ENCODE measurements around the gene INTS11. TPM values are rescaled to one million over a fixed set of nuclear protein-coding genes. Genes with fewer than 3 reads are reported as not detected.

The INTS11 gene
- polyA plus RNA-seq, 2 of the 4 experiments (the other 2 are of a cell fraction), result 41.9 to 62.9 TPM

Small RNAs within 50 kb of the gene (small RNA-seq; reads per million reads assigned to genes)
- 0 to 0.26 (median 0) reads per million in 6 experiments for gene MIR6726

Other genes starting within 250 kb of the INTS11 start
- gene C1orf159, start 208.6 kb downstream of the INTS11 start, polyA plus RNA-seq (2011; rRNA removed), result 3.2 and 4.0 TPM in 2 replicates
- gene C1orf159, start 208.6 kb downstream of the INTS11 start, polyA plus RNA-seq (2017; fragmentation: RNase III; extraction: RNeasy Plus Mini Kit Qiagen cat#74134 plus additional on column Dnase treatment), result 8.8 to 10.4 TPM (median 10.2 TPM) in 3 replicates
- not detected in 2 replicates for gene TTLL10, start 150.8 kb downstream of the INTS11 start, polyA plus RNA-seq (2011; rRNA removed)
- gene TTLL10, start 150.8 kb downstream of the INTS11 start, polyA plus RNA-seq (2017; fragmentation: RNase III; extraction: RNeasy Plus Mini Kit Qiagen cat#74134 plus additional on column Dnase treatment), result not detected in 3 replicates
- not detected in 2 replicates for gene TNFRSF18, start 118.1 kb downstream of the INTS11 start, polyA plus RNA-seq (2011; rRNA removed)
- not detected in 3 replicates for gene TNFRSF18, start 118.1 kb downstream of the INTS11 start, polyA plus RNA-seq (2017; fragmentation: RNase III; extraction: RNeasy Plus Mini Kit Qiagen cat#74134 plus additional on column Dnase treatment)
- not detected in 2 replicates for gene TNFRSF4, start 110.5 kb downstream of the INTS11 start, polyA plus RNA-seq (2011; rRNA removed)
- not detected in 3 replicates for gene TNFRSF4, start 110.5 kb downstream of the INTS11 start, polyA plus RNA-seq (2017; fragmentation: RNase III; extraction: RNeasy Plus Mini Kit Qiagen cat#74134 plus additional on column Dnase treatment)
- gene SDF4, start 92.7 kb downstream of the INTS11 start, polyA plus RNA-seq (2011; rRNA removed), result 38.7 and 58.3 TPM in 2 replicates
- gene SDF4, start 92.7 kb downstream of the INTS11 start, polyA plus RNA-seq (2017; fragmentation: RNase III; extraction: RNeasy Plus Mini Kit Qiagen cat#74134 plus additional on column Dnase treatment), result 94.8 to 103 TPM (median 97.4 TPM) in 3 replicates
- gene B3GALT6, start 92.4 kb downstream of the INTS11 start, polyA plus RNA-seq (2011; rRNA removed), result 9.2 and 12.5 TPM in 2 replicates
- gene B3GALT6, start 92.4 kb downstream of the INTS11 start, polyA plus RNA-seq (2017; fragmentation: RNase III; extraction: RNeasy Plus Mini Kit Qiagen cat#74134 plus additional on column Dnase treatment), result 11.5 to 12.9 TPM (median 12.1 TPM) in 3 replicates
- 0.46 and 0.47 TPM in 2 replicates for gene C1QTNF12, start 77.9 kb downstream of the INTS11 start, polyA plus RNA-seq (2011; rRNA removed)
- gene C1QTNF12, start 77.9 kb downstream of the INTS11 start, polyA plus RNA-seq (2017; fragmentation: RNase III; extraction: RNeasy Plus Mini Kit Qiagen cat#74134 plus additional on column Dnase treatment), result 0.76 to 0.98 TPM (median 0.83 TPM) in 3 replicates
- gene UBE2J2, start 50.8 kb downstream of the INTS11 start, polyA plus RNA-seq (2011; rRNA removed), result 18.0 and 21.2 TPM in 2 replicates
- gene UBE2J2, start 50.8 kb downstream of the INTS11 start, polyA plus RNA-seq (2017; fragmentation: RNase III; extraction: RNeasy Plus Mini Kit Qiagen cat#74134 plus additional on column Dnase treatment), result 35.2 to 38.0 TPM (median 36.2 TPM) in 3 replicates
- 0.52 and 0.80 TPM in 2 replicates for gene SCNN1D, start 44.2 kb downstream of the INTS11 start, polyA plus RNA-seq (2011; rRNA removed)
- 1.7 to 3.5 TPM (median 1.8 TPM) in 3 replicates for gene SCNN1D, start 44.2 kb downstream of the INTS11 start, polyA plus RNA-seq (2017; fragmentation: RNase III; extraction: RNeasy Plus Mini Kit Qiagen cat#74134 plus additional on column Dnase treatment)
- gene ACAP3, start 16.7 kb downstream of the INTS11 start, polyA plus RNA-seq (2011; rRNA removed), result 6.6 and 7.5 TPM in 2 replicates
- gene ACAP3, start 16.7 kb downstream of the INTS11 start, polyA plus RNA-seq (2017; fragmentation: RNase III; extraction: RNeasy Plus Mini Kit Qiagen cat#74134 plus additional on column Dnase treatment), result 19.7 to 24.2 TPM (median 24.2 TPM) in 3 replicates
- 6.2 and 7.4 TPM in 2 replicates for gene PUSL1, start 16.1 kb downstream of the INTS11 start, polyA plus RNA-seq (2011; rRNA removed)
- gene PUSL1, start 16.1 kb downstream of the INTS11 start, polyA plus RNA-seq (2017; fragmentation: RNase III; extraction: RNeasy Plus Mini Kit Qiagen cat#74134 plus additional on column Dnase treatment), result 14.1 to 15.0 TPM (median 14.6 TPM) in 3 replicates
- 3.9 and 4.3 TPM in 2 replicates for gene CPTP, start 142 bp upstream of the INTS11 start, polyA plus RNA-seq (2011; rRNA removed)
- gene CPTP, start 142 bp upstream of the INTS11 start, polyA plus RNA-seq (2017; fragmentation: RNase III; extraction: RNeasy Plus Mini Kit Qiagen cat#74134 plus additional on column Dnase treatment), result 10.2 to 11.9 TPM (median 10.7 TPM) in 3 replicates
- gene TAS1R3, start 6.6 kb upstream of the INTS11 start, polyA plus RNA-seq (2011; rRNA removed), result 0.05 and 0.07 TPM in 2 replicates
- 0.14 to 0.24 TPM (median 0.15 TPM) in 3 replicates for gene TAS1R3, start 6.6 kb upstream of the INTS11 start, polyA plus RNA-seq (2017; fragmentation: RNase III; extraction: RNeasy Plus Mini Kit Qiagen cat#74134 plus additional on column Dnase treatment)
- gene DVL1, start 24.8 kb upstream of the INTS11 start, polyA plus RNA-seq (2011; rRNA removed), result 11.3 and 12.1 TPM in 2 replicates
- gene DVL1, start 24.8 kb upstream of the INTS11 start, polyA plus RNA-seq (2017; fragmentation: RNase III; extraction: RNeasy Plus Mini Kit Qiagen cat#74134 plus additional on column Dnase treatment), result 42.7 to 48.3 TPM (median 43.9 TPM) in 3 replicates
- 0.07 and 0.12 TPM in 2 replicates for gene MXRA8, start 33.9 kb upstream of the INTS11 start, polyA plus RNA-seq (2011; rRNA removed)
- 0.09 to 0.22 TPM (median 0.13 TPM) in 3 replicates for gene MXRA8, start 33.9 kb upstream of the INTS11 start, polyA plus RNA-seq (2017; fragmentation: RNase III; extraction: RNeasy Plus Mini Kit Qiagen cat#74134 plus additional on column Dnase treatment)
- 49.8 and 62.0 TPM in 2 replicates for gene AURKAIP1, start 50.5 kb upstream of the INTS11 start, polyA plus RNA-seq (2011; rRNA removed)
- gene AURKAIP1, start 50.5 kb upstream of the INTS11 start, polyA plus RNA-seq (2017; fragmentation: RNase III; extraction: RNeasy Plus Mini Kit Qiagen cat#74134 plus additional on column Dnase treatment), result 97.2 to 102 TPM (median 97.9 TPM) in 3 replicates
- 111 TPM in 2 replicates for gene CCNL2, start 74.7 kb upstream of the INTS11 start, polyA plus RNA-seq (2011; rRNA removed)
- gene CCNL2, start 74.7 kb upstream of the INTS11 start, polyA plus RNA-seq (2017; fragmentation: RNase III; extraction: RNeasy Plus Mini Kit Qiagen cat#74134 plus additional on column Dnase treatment), result 80.3 to 93.3 TPM (median 85.5 TPM) in 3 replicates
- gene MRPL20, start 82.6 kb upstream of the INTS11 start, polyA plus RNA-seq (2011; rRNA removed), result 146 and 163 TPM in 2 replicates
- 151 to 164 TPM (median 158 TPM) in 3 replicates for gene MRPL20, start 82.6 kb upstream of the INTS11 start, polyA plus RNA-seq (2017; fragmentation: RNase III; extraction: RNeasy Plus Mini Kit Qiagen cat#74134 plus additional on column Dnase treatment)
- not detected in 2 replicates for gene ANKRD65, start 96.6 kb upstream of the INTS11 start, polyA plus RNA-seq (2011; rRNA removed)
- gene ANKRD65, start 96.6 kb upstream of the INTS11 start, polyA plus RNA-seq (2017; fragmentation: RNase III; extraction: RNeasy Plus Mini Kit Qiagen cat#74134 plus additional on column Dnase treatment), result 0.05 TPM in 1 of 3 replicates, not detected in the others
- gene VWA1, start 111.0 kb upstream of the INTS11 start, polyA plus RNA-seq (2011; rRNA removed), result 3.7 and 4.0 TPM in 2 replicates
- gene VWA1, start 111.0 kb upstream of the INTS11 start, polyA plus RNA-seq (2017; fragmentation: RNase III; extraction: RNeasy Plus Mini Kit Qiagen cat#74134 plus additional on column Dnase treatment), result 4.2 to 5.3 TPM (median 4.8 TPM) in 3 replicates
- gene ATAD3C, start 125.0 kb upstream of the INTS11 start, polyA plus RNA-seq (2011; rRNA removed), result not detected in 2 replicates
- gene ATAD3C, start 125.0 kb upstream of the INTS11 start, polyA plus RNA-seq (2017; fragmentation: RNase III; extraction: RNeasy Plus Mini Kit Qiagen cat#74134 plus additional on column Dnase treatment), result not detected in 3 replicates
- 0.13 and 0.21 TPM in 2 replicates for gene ATAD3B, start 147.1 kb upstream of the INTS11 start, polyA plus RNA-seq (2011; rRNA removed)
- 0.99 to 1.1 TPM (median 0.99 TPM) in 3 replicates for gene ATAD3B, start 147.1 kb upstream of the INTS11 start, polyA plus RNA-seq (2017; fragmentation: RNase III; extraction: RNeasy Plus Mini Kit Qiagen cat#74134 plus additional on column Dnase treatment)
- gene ATAD3A, start 187.5 kb upstream of the INTS11 start, polyA plus RNA-seq (2011; rRNA removed), result 6.6 and 10.9 TPM in 2 replicates
- 25.1 to 29.1 TPM (median 27.2 TPM) in 3 replicates for gene ATAD3A, start 187.5 kb upstream of the INTS11 start, polyA plus RNA-seq (2017; fragmentation: RNase III; extraction: RNeasy Plus Mini Kit Qiagen cat#74134 plus additional on column Dnase treatment)
- 0.13 and 0.14 TPM in 2 replicates for gene TMEM240, start 216.0 kb upstream of the INTS11 start, polyA plus RNA-seq (2011; rRNA removed)
- 0.55 to 1.1 TPM (median 1.1 TPM) in 3 replicates for gene TMEM240, start 216.0 kb upstream of the INTS11 start, polyA plus RNA-seq (2017; fragmentation: RNase III; extraction: RNeasy Plus Mini Kit Qiagen cat#74134 plus additional on column Dnase treatment)

Data from A549 (cell line).